ENCODE measurements around the gene NUAK1.

The NUAK1 gene

DNA sequence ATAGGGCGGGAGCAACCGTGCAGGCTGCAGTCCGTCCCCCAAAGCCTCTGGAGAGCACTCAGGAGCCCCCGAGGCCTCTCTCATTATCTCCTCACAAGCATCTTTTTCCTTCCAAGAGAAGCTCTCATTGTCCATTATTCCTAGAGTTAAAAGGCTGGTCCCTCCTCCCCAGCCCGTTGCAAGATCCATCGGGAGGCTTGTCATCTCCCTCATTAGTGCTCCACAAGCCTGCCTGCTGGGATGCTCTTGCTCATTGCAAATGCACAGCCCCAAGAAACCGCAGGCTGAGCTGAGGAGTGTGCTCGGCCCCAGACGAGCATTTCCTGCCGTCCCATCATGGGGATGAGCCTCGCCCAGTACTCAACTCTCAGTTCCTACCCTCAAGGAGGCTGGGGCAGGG lies 23.3 kb downstream of the NUAK1 start:
- TF ChIP-seq SIN3A (IDR thresholded peaks at IDR 0.05; ENCODE audit: borderline replicate concordance, insufficient read depth, low read length) (no peak), TAF1 (IDR thresholded peaks at IDR 0.05; ENCODE audit: borderline replicate concordance, insufficient read depth, low read length) (no peak), FOXP2 (optimal IDR thresholded peaks at IDR 0.05; ENCODE audit: borderline replicate concordance, extremely low read depth, extremely low read length, insufficient read depth) (no peak), POLR2AphosphoS5 (IDR thresholded peaks at IDR 0.05; ENCODE audit: low read depth, low read length) (no peak)
- TF ChIP-seq, protein P1, sequence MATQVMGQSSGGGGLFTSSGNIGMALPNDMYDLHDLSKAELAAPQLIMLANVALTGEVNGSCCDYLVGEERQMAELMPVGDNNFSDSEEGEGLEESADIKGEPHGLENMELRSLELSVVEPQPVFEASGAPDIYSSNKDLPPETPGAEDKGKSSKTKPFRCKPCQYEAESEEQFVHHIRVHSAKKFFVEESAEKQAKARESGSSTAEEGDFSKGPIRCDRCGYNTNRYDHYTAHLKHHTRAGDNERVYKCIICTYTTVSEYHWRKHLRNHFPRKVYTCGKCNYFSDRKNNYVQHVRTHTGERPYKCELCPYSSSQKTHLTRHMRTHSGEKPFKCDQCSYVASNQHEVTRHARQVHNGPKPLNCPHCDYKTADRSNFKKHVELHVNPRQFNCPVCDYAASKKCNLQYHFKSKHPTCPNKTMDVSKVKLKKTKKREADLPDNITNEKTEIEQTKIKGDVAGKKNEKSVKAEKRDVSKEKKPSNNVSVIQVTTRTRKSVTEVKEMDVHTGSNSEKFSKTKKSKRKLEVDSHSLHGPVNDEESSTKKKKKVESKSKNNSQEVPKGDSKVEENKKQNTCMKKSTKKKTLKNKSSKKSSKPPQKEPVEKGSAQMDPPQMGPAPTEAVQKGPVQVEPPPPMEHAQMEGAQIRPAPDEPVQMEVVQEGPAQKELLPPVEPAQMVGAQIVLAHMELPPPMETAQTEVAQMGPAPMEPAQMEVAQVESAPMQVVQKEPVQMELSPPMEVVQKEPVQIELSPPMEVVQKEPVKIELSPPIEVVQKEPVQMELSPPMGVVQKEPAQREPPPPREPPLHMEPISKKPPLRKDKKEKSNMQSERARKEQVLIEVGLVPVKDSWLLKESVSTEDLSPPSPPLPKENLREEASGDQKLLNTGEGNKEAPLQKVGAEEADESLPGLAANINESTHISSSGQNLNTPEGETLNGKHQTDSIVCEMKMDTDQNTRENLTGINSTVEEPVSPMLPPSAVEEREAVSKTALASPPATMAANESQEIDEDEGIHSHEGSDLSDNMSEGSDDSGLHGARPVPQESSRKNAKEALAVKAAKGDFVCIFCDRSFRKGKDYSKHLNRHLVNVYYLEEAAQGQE (IDR thresholded peaks at IDR 0.05; ENCODE audit: insufficient read depth in 1 of 2, low read depth in 2 of 2, low read length in 2 of 2): no peak

DNA sequence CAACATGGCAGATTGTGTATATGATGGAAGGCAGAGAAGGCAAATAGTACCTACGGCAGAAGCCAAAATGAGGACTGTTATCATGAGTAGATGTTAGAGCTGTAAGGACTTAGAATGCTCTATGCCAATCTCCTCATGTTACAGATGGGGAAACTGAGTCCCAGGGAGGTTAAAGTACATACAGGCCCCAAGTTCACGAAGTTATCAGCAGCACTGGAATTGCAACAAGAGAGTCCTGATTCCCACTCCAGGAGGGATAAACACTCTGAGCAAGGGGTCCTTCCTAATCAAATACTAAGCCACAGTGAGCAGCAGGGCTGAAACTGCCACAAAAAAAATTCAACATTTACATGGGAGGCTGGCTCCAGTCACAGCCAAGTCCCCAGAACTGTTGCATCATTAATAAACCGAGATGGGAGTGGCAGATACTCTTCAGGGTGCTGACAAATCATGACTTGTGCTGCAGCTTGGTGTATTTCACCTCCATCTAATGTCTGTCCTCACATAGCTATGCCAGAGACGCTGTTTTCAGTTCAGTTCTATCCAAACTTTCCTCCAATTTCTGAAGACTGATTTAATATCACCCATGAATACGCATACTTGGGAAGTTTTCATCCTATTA lies 24.2 kb downstream of the NUAK1 start:
- TF ChIP-seq FOXP2 (optimal IDR thresholded peaks at IDR 0.05; ENCODE audit: borderline replicate concordance, extremely low read depth, extremely low read length, insufficient read depth): no peak
- no peak for TF ChIP-seq POLR2AphosphoS5 (IDR thresholded peaks at IDR 0.05; ENCODE audit: low read depth, low read length)
- no peak for TF ChIP-seq TAF1 (IDR thresholded peaks at IDR 0.05; ENCODE audit: borderline replicate concordance, insufficient read depth, low read length)
- TF ChIP-seq SIN3A (IDR thresholded peaks at IDR 0.05; ENCODE audit: borderline replicate concordance, insufficient read depth, low read length): no peak
- TF ChIP-seq, protein P1 (IDR thresholded peaks at IDR 0.05; ENCODE audit: insufficient read depth in 1 of 2, low read depth in 2 of 2, low read length in 2 of 2): no peak

DNA sequence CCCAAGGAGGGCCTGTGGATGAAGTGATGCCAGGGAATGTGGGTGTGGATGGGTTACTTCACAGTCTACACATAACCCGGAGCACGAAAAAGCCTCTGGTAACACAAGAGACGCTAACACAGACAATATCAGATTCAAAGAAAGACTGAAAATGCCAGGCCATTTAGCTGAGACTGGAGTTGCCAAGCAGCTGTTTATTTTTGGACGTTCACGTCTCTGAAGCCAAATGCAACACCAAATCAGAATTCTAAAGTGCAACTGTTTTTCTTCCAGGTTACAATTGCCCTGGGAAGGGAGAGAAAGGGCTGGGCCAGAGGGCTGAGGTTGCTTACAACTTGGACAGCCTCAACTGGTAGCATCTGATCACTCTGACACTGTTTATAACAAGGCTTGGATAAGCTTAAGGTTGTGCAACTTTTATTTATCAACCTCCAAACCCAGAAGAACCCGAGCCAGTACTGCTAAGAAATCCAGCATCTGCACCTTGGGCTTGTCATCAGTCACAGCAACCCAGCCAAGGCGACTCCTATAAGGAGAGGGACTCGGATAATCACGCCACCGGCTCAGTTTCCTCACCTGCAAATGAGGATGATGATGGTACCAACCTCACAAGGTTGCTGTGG lies 24.8 kb downstream of the NUAK1 start:
- TF ChIP-seq TAF1 (IDR thresholded peaks at IDR 0.05; ENCODE audit: borderline replicate concordance, insufficient read depth, low read length): no peak
- TF ChIP-seq, protein P1 (IDR thresholded peaks at IDR 0.05; ENCODE audit: insufficient read depth in 1 of 2, low read depth in 2 of 2, low read length in 2 of 2): no peak
- TF ChIP-seq SIN3A (IDR thresholded peaks at IDR 0.05; ENCODE audit: borderline replicate concordance, insufficient read depth, low read length): no peak
- no peak for TF ChIP-seq POLR2AphosphoS5 (IDR thresholded peaks at IDR 0.05; ENCODE audit: low read depth, low read length)
- TF ChIP-seq FOXP2 (optimal IDR thresholded peaks at IDR 0.05; ENCODE audit: borderline replicate concordance, extremely low read depth, extremely low read length, insufficient read depth): no peak

DNA sequence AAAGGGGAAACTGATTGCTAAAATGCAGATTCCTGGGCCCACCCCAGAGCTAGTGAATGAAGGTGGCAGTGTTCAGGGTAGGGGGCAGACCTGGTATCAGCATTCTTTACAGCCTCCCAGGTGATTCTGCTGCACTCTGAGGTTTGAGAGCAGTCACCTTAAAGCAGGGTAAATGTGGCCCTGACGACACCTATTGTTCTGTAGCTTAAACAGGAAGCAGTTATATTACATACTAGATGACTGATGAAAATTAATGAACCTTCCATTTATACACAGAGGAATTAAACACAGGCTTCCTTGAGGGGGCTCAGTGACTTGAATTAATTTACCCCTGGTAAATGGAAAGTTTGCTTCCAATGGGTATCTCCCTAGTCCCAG lies 25.3 kb downstream of the NUAK1 start:
- TF ChIP-seq TAF1 (IDR thresholded peaks at IDR 0.05; ENCODE audit: borderline replicate concordance, insufficient read depth, low read length) (no peak), POLR2AphosphoS5 (IDR thresholded peaks at IDR 0.05; ENCODE audit: low read depth, low read length) (no peak), FOXP2 (optimal IDR thresholded peaks at IDR 0.05; ENCODE audit: borderline replicate concordance, extremely low read depth, extremely low read length, insufficient read depth) (no peak), SIN3A (IDR thresholded peaks at IDR 0.05; ENCODE audit: borderline replicate concordance, insufficient read depth, low read length) (no peak)
- TF ChIP-seq, protein P1 (IDR thresholded peaks at IDR 0.05; ENCODE audit: insufficient read depth in 1 of 2, low read depth in 2 of 2, low read length in 2 of 2): no peak
